Hindlimb muscle (tissue), 1 donor: ENCODE data around the gene SAMD4A. TPM values are rescaled to one million over a fixed set of nuclear protein-coding genes. Genes with fewer than 3 reads are reported as not detected.
"Not testable (repeated sequence)": the region's sequence is repeated elsewhere in the genome, so short reads cannot be mapped to it uniquely, and the experiment has no call there.

ENCODE experiments used
- DNase-seq: peaks from one replicate; pipeline ENCODE4 v3.0.0-alpha.2; 2013
- polyA plus RNA-seq: library from polyadenylated mRNA; unstranded; fragments of 120-200 nt; gene quantifications from one replicate; pipeline ENCODE4 v1.2.1, GENCODE V29; 2013; ENCODE audit not compliant: insufficient read length

Gene SAMD4A
- polyA plus RNA-seq, 1 donor = 63.5 TPM

DNA sequence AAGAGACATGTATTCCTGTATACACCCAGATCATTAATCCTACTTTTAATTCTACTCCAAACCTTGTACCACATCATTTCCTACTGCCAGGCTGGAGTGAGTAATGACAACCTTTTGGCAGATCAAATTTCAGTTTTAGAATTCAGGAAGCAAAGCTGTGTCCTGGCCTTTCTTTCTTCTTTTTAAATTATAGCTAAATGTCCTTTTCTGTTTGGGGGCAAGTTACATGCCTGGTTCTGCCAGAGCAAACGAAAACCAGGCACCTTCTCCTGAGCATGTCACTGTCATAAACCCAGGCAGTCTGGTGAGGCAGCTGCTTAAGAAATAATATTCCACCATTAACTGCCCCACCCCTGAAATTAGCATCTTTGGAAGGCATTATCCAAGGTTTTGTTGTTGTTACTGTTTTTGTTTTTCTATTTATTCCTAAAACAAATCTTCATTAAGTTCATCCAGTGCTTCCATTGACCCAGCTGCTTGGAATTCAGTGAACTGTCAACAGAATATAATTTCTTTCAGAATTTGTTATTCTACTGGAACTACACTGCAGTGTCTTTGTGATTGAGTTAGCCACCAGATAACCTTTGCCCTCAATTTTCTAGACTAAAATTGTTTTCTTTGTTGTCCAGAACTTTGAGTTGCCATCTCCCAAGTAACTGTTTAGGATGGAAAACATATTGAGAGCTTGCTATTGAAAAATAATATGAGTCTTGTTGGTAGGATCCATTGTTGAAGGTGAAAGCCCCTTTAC, 33.2 kb downstream of the SAMD4A start:
- DNase-seq = no peak

DNA sequence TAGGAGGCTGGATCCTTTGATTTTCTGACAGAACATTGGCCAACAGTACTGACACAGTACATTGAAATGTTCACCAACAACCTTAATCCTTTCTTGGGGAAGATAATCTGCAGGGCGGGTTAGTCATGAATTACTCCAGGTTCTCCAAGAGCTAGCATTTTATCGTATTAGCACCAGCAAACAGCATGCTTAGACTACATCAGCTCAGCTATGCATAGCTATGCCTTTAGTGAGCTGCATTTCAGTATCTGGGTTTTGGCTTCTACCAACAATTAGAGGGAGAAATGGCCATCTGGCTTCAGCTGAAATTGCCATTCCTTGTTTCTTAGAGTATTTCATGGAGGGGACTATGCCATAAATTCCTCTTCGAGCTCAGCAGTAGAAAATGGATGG, 33.8 kb downstream of the SAMD4A start:
- DNase-seq = no peak

DNA sequence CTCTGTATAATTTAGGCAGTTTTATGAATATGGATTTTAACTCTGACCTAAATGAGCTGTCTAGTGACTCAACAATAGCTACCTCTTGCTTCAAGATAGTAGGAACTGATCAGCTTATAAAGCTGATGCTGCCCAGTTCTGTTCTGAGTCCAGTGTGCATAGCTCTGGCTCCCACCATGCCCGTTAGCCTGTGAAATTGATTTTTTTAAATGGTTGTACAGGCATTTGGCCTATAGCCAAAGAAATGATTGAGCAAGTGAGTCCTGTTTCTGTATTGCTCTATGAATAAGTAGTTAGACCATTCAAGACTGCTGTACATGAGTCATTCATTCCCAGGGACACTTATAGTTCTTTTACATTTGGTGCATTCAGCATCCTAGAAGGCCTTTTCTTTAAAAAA, 36.4 kb downstream of the SAMD4A start:
- no peak for DNase-seq

DNA sequence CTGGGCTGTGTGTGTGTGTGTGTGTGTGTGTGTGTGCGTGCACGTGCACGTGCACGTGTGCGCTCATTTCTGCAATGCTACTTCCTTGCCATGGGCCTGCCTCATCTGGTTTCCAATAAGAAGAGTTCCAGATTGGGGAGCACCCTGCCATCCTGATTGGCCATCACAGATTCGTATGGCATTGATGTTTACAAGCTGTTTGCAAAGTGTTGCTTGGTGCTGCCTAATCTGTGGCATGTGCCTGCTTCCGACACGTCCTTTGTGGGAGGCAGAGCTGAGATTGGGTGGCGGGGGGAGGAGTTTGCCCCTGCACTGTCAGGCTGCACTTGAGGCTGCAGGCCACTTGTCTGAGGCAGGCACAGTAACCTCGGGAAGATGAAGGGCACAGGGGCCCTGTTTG, 39.2 kb downstream of the SAMD4A start:
- no peak for DNase-seq

DNA sequence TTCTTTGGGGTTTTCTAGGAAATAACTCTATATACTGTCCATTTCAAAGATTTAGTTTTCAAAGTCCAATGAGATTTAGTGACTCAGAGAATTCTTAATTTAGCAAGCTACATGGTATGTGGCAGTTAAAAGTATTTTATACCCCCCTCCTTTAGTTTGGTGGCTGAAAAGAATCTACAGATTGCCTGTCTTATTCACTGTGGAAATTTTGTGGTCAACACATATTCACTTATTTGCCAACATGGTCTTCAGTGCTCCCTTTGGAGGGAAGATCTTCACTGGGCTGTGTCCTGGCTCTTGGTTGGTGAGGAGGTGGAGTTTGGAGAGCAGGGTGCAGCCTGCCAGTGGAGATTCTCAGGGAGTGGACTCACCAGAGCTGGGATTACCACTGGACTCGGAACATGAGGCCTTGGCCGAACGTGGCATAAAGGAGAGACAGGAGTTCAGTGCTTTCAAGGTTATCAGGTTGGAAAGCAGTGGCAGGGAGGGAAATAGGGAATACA, 39.8 kb downstream of the SAMD4A start:
- DNase-seq = no peak

GRCh38 chr14:54609576-54609975, 42.6 kb downstream of the SAMD4A start:
- DNase-seq = no peak

GRCh38 chr14:54610051-54610977, 43.4 kb downstream of the SAMD4A start:
- DNase-seq = no peak

DNA sequence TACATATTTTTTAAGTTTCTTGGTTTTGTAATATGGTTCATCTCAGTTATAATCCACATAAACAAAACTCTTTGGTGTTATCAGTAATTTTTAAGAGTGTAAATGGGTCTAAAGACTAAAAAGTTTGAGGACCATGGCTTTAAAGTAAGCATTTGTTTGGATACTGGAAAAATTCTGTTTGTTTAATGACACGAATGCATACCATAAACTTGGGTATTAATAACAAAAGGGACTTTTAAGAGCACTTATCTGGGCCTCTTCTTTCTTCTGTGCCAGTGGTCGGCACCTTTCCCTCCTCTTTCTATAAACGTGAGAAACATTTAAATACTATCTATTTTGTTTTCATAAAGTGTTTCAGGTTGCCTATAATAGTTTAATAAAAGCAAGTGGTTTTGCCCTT, 47.4 kb downstream of the SAMD4A start:
- no peak for DNase-seq

GRCh38 chr14:54617467-54617866, 50.5 kb downstream of the SAMD4A start:
- no peak for DNase-seq

DNA sequence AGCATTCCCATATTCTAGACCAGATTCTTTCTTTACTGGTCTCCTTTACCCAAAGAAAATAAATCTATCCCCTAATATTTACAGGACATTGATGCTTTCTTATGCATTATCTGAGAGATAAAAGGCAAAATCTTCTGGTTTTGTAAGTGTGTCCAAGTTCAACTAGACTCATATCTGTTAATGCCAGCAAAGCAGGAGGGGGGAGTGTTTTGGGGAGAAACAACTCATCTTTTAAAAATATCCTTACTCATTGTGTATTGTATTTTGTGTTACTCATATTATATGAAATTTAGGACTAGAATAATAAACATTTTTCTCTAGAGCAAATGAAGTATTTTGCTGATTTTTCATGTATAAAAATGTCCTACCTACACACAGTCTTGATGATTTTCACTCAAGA, 54.8 kb downstream of the SAMD4A start:
- DNase-seq = no peak

GRCh38 chr14:54622192-54622958, 55.4 kb downstream of the SAMD4A start:
- DNase-seq = no peak

DNA sequence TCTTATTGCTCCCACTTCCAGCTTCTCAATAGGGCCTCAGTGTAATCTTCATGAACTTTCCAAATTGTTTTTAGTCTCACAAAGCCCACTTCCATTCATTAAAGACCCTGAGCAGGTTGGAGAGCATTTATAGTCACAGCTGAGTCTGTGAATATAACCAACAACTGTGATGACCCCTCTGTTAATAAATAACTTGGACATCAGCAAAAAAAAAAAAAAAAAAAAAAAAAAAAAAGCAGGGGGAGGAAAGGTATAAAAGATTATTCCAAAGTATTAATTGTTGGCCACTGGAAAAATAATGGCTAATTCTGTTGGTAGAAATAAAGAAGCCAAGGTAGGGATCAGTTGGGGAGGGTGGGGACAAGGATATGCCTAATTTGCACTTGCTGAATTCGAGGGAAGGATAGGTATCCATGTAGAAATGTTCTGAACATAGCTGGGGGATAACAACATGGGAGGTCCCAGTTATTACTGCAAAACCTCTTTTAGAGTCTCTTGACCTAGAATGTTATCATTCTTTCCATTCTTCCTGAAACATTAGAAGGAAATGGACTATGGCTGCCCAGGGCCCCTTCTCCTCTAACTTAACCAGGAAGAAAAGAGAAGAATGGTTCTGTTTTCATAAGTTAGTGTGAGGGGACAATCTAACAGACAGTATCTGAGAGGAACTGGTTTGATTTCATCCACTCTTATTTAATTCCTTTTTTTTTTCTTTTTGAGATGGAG, 56.5 kb downstream of the SAMD4A start:
- DNase-seq = no peak

GRCh38 chr14:54624005-54624358, 57.1 kb downstream of the SAMD4A start:
- DNase-seq = not testable (repeated sequence)

DNA sequence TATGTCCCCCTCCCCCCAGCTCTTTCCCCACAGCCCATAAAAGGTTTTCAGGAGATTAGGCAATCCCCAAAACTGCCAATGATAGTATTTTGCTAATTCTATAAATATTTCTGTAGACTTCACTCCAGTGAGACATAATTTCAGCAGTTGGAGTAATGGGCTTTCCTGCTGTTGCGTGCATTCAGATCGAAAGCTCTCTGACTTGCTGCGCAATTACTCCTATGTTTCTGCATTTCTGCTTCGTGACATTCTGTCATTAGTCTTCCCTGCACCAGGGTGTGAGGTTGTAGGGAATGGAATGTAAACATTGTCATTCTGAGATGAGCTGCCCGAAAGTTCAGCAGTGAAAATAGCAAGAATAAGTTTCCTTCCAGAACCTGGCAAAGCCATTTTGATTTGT, 58.2 kb downstream of the SAMD4A start:
- no peak for DNase-seq

DNA sequence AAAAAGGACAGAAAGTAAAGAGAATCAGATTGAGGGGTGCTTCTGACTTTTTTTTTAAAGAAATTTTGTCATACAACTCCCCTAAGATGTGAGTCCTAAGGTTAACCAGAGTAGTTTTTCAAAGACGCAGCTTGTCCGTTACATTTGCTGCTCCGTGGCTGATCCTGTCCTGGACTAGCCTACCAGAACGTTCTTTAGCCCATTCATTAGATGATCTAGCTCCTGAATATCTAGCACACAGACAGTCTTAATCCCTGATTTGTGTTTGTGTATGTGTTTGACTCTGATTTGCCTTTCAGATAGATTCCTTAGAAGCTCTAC, 60.3 kb downstream of the SAMD4A start:
- no peak for DNase-seq

DNA sequence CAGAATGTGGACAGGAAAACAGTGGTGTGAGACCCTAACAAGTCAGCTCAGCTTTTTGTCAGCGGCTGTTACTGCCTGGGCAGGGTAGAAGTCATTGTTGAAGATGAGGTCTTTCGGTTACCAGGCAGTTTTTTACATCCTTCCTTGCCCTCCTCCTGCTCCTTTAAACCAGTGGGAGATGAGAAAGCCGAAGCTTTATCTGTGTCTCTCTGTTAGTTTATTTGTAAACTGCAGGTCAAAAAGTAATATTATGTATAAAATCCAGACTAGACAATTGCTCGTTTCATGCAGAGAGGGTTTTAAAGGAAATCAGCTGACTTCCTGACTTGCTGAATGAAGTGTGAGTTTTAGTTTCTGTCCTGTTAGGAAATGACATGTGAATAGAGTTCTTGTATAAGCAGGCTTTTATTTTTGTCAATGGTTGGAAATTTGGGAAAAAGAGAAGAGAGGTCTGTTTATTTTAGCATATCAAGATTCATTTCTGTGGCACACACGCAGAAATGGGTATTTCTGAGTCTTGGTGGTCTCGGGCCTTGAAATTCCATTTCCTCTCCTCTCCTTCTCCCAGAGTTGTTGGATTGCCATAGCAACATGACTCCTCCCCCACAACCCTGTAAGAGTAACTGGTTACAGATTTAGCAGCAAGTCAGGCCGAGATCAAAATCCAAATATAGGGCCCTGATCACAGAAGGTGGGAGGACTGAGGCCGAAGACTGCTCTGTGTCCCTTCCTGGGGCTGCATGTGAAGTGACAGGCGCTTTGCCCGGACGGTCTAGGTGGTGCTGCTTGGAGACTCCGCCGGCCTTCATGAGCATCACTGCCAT, 60.8 kb downstream of the SAMD4A start:
- peak; percentile 85 for DNase-seq

DNA sequence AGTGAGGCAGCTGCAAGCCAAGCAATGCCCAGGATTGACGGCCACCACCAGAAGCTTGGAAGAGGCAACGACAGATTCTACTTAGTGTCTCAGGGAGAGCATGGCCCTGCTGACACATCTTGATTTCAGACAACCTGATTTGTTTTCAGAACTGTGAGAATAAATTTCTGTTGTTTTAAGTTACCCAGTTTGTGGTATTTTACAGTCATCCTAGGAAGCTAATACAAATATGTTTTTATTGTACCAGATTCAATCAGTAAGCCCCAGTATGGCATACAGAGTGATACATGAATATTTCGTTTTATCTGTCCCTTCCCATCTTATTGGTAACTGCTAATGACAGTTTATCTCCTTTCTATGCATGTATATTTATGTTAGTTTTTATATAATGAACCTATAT, 62.3 kb downstream of the SAMD4A start:
- no peak for DNase-seq

DNA sequence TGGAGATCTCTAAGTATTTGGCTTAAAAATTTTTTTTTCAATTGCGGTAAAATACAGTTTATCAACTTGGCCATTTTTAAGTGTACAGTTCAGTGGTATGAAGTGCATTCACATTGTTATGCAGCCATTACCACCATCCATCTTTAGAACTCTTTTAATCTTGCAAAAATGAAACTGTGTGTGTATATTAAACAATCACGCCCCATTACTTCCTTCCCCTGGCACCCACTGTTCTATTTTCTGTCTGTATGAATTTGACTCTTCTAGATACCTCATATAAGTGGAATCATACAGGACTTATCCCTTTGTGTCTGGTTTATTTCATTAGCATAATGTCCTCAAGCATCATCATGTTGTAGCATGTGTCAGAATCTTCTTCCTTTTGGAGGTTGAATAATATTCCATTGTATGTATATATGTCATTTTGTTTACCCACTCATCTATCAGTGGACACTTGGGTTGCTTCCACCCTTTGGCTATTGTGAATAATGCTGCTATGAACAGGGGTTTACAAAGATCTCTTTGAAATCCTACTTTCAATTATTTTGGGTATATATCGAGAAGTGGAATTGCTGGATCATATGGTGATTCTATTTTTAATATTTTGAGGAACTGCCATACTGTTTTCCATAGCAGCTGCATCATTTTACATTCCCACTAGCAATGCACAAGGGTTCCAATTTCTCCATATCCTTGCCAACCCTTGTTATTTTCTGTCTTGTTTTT, 62.9 kb downstream of the SAMD4A start:
- no peak for DNase-seq

DNA sequence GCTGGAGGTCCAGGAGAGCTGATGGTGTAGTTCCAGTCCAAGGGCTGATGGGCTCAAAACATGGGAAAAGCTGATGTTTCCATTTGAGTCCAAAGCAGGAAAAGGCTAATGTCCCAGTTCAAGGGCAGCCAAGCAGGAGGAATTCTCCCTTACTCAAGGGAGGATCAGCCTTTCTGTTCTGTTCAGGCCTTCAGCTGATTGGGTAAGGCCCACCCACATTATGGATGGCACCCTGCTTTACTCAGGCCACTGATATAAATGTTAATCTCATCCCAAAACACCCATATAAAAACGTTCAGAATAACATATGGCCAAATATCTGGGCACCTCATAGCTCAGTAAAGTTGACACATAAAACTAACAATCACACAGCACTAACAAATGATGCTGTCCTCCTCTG, 64.1 kb downstream of the SAMD4A start:
- DNase-seq = no peak

- DNase-seq = no peak
Measured at GRCh38 chr14:54632452-54632851, 65.5 kb downstream of the SAMD4A start.

DNA sequence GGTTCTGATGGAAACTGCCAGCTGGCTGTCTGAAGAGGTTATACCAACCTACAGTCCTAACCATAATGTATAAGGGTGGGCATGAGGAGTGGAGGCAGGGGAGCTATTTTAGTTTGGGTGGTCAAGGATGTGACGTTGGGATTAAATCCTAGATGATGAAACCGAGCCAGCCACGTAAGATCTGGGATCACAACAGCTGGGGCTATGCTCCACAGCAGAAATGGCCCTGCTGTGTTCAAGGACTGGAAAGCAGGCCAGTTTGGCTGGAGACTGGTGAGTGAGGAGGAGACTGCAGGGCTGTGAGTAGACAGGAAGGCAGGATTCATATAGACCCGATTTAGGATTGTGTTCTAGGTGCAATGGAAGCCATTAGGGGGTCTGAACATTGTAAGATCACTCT, 66.1 kb downstream of the SAMD4A start:
- DNase-seq = no peak
